Uterus (tissue), 2 donors: ENCODE measurements around the gene MYH13.

Source experiments
- POLR2A ChIP-seq, 2 donors: fragments of 450-650 bp; IDR thresholded peaks; one replicate each; pipeline ENCODE4 v1.6.1; 2016; ENCODE audit warnings: antibody characterized with exemption in 2 of 2, mild to moderate bottlenecking in 1 of 2, moderate library complexity in 1 of 2
- TF ChIP-seq, protein P1 (sequence below), 4 experiments: fragments of 200-600 bp in 2 of 4; fragments of 450-650 bp in 2 of 4; sonication (generic) in 2 of 4; IDR thresholded peaks; one replicate each; pipeline ENCODE4 v1.5.1; 2016 to 2019; ENCODE audit warnings: antibody characterized with exemption in 4 of 4, mild to moderate bottlenecking in 2 of 4, moderate library complexity in 1 of 4

GRCh38 chr17:10344816-10345215 lies 28.0 kb downstream of the MYH13 start:
- no peak for TF ChIP-seq POLR2A (IDR thresholded peaks at IDR 0.05)
- TF ChIP-seq, protein P1, sequence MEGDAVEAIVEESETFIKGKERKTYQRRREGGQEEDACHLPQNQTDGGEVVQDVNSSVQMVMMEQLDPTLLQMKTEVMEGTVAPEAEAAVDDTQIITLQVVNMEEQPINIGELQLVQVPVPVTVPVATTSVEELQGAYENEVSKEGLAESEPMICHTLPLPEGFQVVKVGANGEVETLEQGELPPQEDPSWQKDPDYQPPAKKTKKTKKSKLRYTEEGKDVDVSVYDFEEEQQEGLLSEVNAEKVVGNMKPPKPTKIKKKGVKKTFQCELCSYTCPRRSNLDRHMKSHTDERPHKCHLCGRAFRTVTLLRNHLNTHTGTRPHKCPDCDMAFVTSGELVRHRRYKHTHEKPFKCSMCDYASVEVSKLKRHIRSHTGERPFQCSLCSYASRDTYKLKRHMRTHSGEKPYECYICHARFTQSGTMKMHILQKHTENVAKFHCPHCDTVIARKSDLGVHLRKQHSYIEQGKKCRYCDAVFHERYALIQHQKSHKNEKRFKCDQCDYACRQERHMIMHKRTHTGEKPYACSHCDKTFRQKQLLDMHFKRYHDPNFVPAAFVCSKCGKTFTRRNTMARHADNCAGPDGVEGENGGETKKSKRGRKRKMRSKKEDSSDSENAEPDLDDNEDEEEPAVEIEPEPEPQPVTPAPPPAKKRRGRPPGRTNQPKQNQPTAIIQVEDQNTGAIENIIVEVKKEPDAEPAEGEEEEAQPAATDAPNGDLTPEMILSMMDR (IDR thresholded peaks at IDR 0.05) = no peak
